ENCODE data around the gene SLC26A5. TPM values are rescaled to one million over a fixed set of nuclear protein-coding genes. Genes with fewer than 3 reads are reported as not detected.

Gene SLC26A5
- total RNA-seq, 2 donors from 2014 or later = 0.35 to 0.53 TPM

DNA sequence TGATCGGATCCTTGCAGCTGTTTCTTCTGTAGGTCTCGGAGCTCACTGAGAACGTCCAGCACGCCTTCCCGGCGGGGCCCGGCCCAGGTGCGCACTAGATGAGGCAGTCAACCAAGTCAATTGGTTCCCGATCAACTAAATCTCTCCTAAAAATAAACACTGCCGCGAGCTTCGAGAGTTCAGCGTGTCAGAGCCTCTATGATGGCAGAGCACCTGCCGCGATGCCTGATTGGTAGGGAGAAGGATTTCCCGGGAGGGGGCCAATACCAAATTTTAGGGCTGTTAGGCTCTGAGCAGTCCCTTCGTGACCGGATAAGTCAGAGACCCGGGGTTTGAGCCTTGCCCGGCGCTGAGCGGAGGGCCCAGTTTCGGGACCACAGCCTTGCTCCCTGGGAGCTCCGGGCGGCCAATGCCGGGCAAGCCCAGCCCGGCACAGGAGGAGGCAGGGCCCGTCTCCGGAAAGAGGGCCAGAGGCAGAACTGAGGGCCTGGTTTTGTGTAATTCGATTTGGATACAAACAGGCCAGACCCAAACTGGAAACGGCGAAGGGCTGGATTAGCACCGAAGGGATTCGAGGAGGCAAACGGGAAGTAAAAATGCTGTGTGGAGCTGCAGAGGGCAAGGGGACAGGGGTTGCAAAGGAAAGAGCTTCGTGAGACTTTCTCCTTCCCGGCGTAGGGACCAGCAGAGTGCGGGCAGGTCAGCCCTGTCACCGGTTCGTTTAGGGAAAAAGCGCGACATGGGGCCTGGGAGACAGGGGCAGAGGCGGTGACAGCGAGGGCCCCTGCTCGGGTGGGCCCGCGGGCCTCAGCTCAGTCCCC, 569 bp downstream of the SLC26A5 start:
- Histone ChIP-seq H3K4me1 (ENCODE audit: control insufficient read depth, insufficient read depth, low read length) (peaks cover 6% of the 10 kb centered on the region), H3K27ac (ENCODE audit: low read depth, low read length) (no peak overlapping the region), H3K36me3 (ENCODE audit: control insufficient read depth, insufficient read depth, low read length) (no peaks in the 10 kb centered on the region), H3K27me3 (ENCODE audit: control insufficient read depth, insufficient read depth, low read length, poor library complexity, severe bottlenecking) (peaks cover 62% of the 10 kb centered on the region), H3K9me3 (ENCODE audit: control insufficient read depth, low read length) (no peaks in the 10 kb centered on the region), H3K9ac (ENCODE audit: extremely low read depth, low read length, poor library complexity, severe bottlenecking) (no peak overlapping the region), H3K4me3 (ENCODE audit: low read length) (peak overlapping the region; percentile 77)
- Mint-ChIP-seq H3K27ac (no peak overlapping the region), H3K27me3 (ENCODE audit: insufficient read depth) (peaks cover 79% of the 10 kb centered on the region), H3K9me3 (peaks cover 3% of the 10 kb centered on the region), H3K4me3 (peak overlapping the region; percentile 54), H3K4me1 (peaks cover 5% of the 10 kb centered on the region), H3K36me3 (ENCODE audit: low read depth) (no peaks in the 10 kb centered on the region)
- WGBS, 2 experiments (ENCODE audit: insufficient coverage in 1 of 2, insufficient read length in 1 of 2) = 11 to 14% methylated on average over 17 to 48 of the region's 48 CpGs
- TF ChIP-seq, protein P1, sequence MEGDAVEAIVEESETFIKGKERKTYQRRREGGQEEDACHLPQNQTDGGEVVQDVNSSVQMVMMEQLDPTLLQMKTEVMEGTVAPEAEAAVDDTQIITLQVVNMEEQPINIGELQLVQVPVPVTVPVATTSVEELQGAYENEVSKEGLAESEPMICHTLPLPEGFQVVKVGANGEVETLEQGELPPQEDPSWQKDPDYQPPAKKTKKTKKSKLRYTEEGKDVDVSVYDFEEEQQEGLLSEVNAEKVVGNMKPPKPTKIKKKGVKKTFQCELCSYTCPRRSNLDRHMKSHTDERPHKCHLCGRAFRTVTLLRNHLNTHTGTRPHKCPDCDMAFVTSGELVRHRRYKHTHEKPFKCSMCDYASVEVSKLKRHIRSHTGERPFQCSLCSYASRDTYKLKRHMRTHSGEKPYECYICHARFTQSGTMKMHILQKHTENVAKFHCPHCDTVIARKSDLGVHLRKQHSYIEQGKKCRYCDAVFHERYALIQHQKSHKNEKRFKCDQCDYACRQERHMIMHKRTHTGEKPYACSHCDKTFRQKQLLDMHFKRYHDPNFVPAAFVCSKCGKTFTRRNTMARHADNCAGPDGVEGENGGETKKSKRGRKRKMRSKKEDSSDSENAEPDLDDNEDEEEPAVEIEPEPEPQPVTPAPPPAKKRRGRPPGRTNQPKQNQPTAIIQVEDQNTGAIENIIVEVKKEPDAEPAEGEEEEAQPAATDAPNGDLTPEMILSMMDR (conservative IDR thresholded peaks at IDR 0.05) = no peak
- peak; percentile 80 for DNase-seq

- Histone ChIP-seq H3K4me1 (ENCODE audit: control insufficient read depth, insufficient read depth, low read length) (no peaks in the 10 kb centered on the region), H3K4me3 (ENCODE audit: low read length) (no peak overlapping the region), H3K27ac (ENCODE audit: low read depth, low read length) (no peak overlapping the region), H3K27me3 (ENCODE audit: control insufficient read depth, insufficient read depth, low read length, poor library complexity, severe bottlenecking) (peaks cover 45% of the 10 kb centered on the region), H3K9me3 (ENCODE audit: control insufficient read depth, low read length) (no peaks in the 10 kb centered on the region), H3K9ac (ENCODE audit: extremely low read depth, low read length, poor library complexity, severe bottlenecking) (no peak overlapping the region), H3K36me3 (ENCODE audit: control insufficient read depth, insufficient read depth, low read length) (no peaks in the 10 kb centered on the region)
- Mint-ChIP-seq H3K36me3 (ENCODE audit: low read depth) (no peaks in the 10 kb centered on the region), H3K4me1 (no peaks in the 10 kb centered on the region), H3K27me3 (ENCODE audit: insufficient read depth) (peaks cover 41% of the 10 kb centered on the region), H3K4me3 (no peak overlapping the region), H3K9me3 (no peaks in the 10 kb centered on the region), H3K27ac (no peak overlapping the region)
- WGBS, 2 experiments (ENCODE audit: insufficient coverage in 1 of 2, insufficient read length in 1 of 2) = 89 to 98% methylated on average over 8 of the region's 8 CpGs
- TF ChIP-seq, protein P1 (conservative IDR thresholded peaks at IDR 0.05) = no peak
- no peak for DNase-seq
These were observed 6.3 kb downstream of the SLC26A5 start for GRCh38 chr7:103439661-103440060.

- Histone ChIP-seq H3K4me3 (ENCODE audit: low read length) (no peak overlapping the region), H3K27me3 (ENCODE audit: control insufficient read depth, insufficient read depth, low read length, poor library complexity, severe bottlenecking) (peaks cover 25% of the 10 kb centered on the region), H3K4me1 (ENCODE audit: control insufficient read depth, insufficient read depth, low read length) (no peaks in the 10 kb centered on the region), H3K27ac (ENCODE audit: low read depth, low read length) (no peak overlapping the region), H3K9me3 (ENCODE audit: control insufficient read depth, low read length) (no peaks in the 10 kb centered on the region), H3K36me3 (ENCODE audit: control insufficient read depth, insufficient read depth, low read length) (no peaks in the 10 kb centered on the region), H3K9ac (ENCODE audit: extremely low read depth, low read length, poor library complexity, severe bottlenecking) (no peak overlapping the region)
- DNase-seq = no peak
- H3K27ac Mint-ChIP-seq = no peak overlapping the region
- no peaks in the 10 kb centered on the region for H3K4me1 Mint-ChIP-seq
- no peaks in the 10 kb centered on the region for H3K36me3 Mint-ChIP-seq (ENCODE audit: low read depth)
- peaks cover 2% of the 10 kb centered on the region for H3K9me3 Mint-ChIP-seq
- 40 to 58% methylated on average over 1 of the region's 1 CpG for WGBS, 2 experiments (ENCODE audit: insufficient coverage in 1 of 2, insufficient read length in 1 of 2)
- H3K27me3 Mint-ChIP-seq (ENCODE audit: insufficient read depth) = peaks cover 26% of the 10 kb centered on the region
- TF ChIP-seq, protein P1 (conservative IDR thresholded peaks at IDR 0.05) = no peak
- no peak overlapping the region for H3K4me3 Mint-ChIP-seq
These were observed 8.4 kb downstream of the SLC26A5 start for GRCh38 chr7:103437623-103438022.
